Fibroblast of upper back skin (primary cell): ENCODE results near the gene SNX21.
"Not testable (repeated sequence)": the region's sequence is repeated elsewhere in the genome, so short reads cannot be mapped to it uniquely, and the experiment has no call there.

Experiments used
- DNase-seq: peaks from one replicate; pipeline ENCODE4 v3.0.0-alpha.2; 2013

SNX21 gene

DNA sequence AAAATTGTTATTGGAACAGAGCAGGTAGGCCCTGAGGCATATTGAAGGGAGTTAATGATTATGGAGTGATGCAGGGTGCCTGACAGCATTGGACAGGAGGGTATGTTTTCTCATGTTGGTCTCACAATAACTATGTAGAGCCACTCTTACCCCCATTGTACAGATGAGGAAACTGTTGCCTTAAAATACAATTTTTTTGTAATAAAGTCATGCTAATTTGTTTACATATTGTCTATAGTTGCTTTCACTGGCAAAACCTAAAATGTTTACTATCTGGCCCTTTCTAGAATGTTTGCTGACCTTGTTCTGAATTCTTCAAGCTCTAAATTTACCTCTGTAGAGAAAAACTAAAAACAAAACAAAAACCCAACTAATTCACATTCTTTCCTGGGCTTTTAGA is 17.9 kb downstream of the SNX21 start:
- no peak for DNase-seq

DNA sequence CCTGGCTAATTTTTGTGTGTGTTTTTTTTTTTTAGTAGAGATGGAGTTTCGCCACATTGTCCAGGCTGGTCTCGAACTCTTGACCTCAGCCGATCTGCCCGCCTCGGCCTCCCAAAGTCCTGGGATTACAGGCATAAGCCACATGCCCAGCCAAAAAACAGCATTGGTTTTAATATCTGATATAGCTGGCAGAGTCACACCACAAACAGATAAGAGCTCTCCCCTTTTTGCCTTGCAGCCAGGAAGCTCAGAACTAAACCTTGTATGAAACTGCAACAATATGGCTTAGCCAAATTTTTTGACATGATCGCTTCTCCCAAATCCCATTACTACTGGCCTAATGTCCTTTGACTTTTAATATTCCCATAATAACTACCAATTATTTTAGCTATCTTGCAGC is 18.7 kb downstream of the SNX21 start:
- no peak for DNase-seq

DNA sequence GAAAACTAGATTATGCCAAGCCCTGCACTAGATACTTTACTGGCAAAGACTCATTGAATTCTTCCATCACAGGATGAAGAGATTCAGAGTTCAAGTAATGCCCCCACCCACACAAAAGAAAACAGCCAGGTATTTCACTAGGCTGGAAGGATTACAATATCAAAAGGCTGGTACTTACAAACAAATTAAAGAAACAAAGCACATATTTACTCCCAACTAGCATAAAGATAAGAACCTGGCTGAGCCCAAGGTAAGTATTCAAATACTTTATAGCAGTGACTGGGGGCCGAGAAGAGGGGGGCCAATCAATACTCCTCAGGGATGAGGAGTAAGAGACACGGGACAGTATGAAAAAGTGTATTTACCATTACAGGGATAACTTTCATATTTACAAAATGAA is 19.9 kb downstream of the SNX21 start:
- DNase-seq, result no peak

DNA sequence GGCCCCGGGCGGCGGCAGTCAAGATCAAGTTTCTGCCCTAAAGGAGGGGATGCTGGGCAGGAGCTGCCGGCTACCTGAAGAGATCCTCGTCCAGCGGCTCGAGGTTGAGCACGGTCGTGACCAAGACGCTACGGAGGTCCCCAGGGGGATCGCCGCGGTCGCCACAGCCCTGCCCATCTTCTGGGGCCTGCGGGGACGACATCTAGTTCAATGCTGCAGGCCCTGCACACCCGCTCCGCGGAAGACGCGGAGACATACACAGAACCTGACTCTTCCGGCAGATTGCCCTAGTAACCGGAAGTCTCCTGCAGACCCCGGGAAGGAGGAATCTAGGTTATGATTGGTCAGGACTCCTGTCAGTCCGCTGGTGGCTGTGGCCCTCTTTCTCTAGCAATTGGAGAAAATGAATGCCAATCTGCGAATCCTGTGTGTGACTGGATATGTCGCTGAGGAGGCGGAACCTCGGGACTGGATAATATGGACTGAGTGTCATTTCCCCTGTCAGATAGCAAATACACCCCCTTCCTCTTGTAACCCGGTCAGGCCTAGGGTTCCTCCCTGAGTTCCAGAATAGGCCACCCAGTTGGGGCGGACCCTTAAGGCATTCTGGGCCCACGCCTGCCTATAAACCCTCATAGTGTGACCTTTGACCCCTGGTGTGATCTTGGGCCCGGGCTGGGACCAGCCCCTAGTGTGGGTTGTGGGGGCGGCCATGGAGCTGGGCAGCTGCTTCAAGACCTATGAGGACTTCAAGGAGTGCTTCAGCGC is 23.7 kb downstream of the SNX21 start, which contains the start of the genes ACOT8 and ZSWIM3:
TSS of gene ACOT8 (minus strand) at position 279 of the 768 bp plus-strand sequence. CDS start at position 202, 77 bp downstream.
TSS of gene ZSWIM3 (plus strand) at position 501 of the 768 bp plus-strand sequence. CDS start at position 713, 212 bp downstream.
- peak; percentile 100 for DNase-seq

DNA sequence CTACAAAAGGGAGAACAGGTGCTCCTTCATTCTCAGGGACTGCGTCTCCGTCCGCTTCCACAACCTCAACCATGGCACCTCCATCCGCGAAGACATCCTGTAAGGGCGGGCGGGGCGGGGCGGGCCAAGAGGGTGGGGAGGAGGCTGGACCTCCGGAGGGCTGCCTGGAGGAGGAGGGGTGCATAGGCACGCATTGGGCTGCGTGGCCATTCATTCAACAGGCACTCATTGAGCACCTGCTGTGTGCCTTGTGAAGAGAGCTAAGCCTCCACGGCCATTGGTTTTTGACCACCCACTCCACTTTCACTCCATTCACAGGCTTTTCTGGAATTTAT is 24.2 kb downstream of the SNX21 start:
- no peak for DNase-seq

DNA sequence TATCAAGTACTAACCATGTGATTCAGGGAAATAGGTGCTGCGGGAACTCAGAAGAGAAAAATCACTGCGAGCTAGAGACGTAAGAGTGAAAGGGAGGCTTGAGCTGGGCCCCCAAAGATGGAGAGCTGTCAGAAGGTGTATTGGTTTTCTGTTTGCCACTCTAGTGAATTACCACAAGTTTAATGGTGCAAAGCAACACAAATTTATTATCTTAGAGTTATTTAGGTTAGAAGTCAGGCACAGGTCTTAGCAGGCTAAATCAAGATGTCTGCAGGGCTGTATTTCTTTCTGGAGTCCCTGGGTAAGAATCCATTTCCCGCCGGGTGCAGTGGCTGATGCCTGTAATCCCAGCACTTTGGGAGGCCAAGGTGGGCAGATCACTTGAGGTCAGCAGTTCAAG is 26.3 kb downstream of the SNX21 start:
- no peak for DNase-seq

DNA sequence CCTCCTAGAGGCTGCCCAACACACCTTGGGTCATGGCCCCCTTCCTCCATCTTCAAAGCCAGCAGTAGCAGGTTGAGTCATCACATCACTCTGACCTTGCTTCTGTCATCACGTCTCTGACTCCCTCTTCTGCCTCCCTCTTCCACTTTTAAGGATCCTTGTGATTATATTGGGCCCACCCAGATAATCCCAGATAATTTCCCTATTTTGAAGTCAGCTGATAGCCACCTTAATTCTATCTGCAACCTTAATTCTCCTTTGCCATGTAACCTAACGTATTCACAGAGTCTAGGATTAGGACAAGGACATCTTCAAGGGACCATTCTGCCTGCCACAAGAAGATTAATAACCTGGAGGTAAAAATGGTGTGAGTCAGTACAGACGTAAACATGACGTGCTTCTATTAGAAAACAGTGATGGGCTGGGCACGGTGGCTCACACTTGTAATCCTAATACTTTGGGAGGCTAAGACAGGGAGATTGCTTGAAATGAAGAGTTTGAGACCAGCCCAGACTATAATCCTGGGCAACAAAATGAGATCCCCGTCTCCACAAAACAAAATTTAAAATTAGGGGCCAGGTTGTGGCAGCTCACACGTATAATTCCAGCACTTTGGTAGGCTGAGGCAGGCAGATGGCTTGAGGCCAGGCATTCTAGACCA is 27.1 kb downstream of the SNX21 start:
- no peak for DNase-seq

DNA sequence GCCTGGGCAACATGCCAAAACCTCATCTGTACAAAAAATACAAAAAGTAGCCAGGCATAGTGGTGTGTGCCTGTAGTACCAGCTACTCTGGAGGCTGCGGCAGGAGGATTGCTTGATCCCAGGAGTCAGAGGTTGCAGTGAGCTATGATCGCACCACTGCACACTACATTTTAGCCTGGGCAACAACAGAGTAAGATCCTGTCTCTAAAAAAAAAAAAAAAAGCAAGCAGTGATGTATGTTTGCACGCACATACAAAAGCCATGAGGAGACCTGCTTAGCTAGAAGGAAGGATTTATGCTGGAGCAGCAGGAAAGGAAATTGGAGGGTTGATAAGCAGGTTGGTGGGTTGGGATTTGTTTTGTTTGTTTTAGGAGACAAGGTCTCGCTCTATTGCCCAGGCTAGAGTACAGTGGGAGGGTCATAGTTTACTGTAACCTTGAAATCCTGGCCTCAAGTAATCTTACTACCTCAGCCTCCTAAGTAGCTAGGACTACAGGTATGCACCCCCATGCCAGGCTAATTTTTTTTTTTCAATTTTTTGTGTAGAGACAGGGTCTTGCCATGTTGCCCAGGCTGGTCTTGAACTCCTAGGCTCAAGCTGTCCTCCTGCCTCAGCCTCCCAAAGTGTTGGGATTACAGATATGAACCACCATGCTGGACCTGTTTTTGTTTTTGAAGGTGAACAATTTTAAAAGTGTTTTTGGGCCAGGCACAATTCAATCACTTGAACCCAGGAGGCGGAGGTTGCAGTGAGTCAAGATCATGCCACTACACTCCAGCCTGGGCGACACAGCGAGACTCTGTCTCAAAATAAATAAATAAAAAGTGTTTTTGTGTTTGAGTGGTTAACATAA is 27.8 kb downstream of the SNX21 start:
- no peak for DNase-seq

DNA sequence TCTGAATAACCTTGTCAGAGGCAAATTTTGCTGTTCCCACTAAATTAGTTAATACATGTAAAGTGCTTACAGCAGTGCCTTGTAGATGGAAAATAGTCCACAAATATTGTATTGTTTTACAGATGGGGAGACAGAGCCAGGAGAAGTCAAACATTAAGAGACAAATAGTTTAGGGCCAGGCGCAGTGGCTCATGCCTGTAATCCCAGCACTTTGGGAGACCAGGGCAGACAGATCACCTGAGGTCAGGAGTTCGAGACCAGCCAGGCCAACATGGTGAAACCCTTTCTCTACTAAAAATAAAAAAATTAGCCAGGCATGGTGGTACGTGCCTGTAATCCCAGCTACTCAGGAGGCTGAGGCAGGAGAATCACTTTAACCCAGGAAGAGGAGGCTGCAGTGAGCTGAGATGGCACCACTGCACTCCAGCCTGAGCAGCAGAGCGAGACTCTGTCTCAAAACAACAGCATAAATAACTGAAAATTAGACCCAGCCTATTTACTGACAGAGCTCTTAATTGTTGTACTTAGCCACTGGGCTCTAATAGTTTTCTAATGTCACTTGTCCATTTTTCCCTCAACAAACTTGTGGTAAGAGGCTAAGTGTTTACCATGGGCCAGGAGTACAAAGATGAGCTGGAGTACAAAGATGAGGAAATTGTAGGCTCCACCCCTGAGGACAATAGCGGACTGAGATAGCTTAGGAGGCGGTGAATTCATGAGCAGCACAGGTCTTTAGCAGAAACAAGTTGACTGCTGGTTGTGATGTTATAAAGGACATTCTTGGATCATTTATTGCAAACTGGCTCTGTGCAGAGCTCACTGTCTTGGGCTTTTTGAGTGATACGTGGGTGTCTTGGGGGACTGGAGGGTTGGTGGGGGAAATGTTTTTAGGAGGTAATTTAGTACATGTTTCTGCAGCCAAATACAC is 30.2 kb downstream of the SNX21 start:
- no peak for DNase-seq

DNA sequence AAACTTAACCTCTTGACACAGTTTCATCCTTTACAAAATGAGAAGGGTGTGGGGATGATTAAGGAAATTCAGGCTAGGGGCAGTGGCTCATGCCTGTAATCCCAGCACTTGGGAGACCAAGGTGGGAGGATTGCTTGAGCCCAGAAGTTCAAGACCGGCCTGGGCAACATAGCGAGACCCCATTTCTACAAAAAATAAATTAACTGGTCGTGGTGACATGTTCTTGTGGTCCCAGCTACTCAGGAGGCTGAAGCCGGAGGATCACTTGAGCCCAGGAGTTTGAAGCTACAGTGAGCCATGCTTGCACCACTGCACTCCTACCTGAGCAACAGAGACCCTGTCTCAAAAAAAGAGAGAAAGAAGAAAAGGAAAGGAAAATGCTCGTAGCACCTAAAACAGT is 32.9 kb downstream of the SNX21 start:
- DNase-seq, result no peak

DNA sequence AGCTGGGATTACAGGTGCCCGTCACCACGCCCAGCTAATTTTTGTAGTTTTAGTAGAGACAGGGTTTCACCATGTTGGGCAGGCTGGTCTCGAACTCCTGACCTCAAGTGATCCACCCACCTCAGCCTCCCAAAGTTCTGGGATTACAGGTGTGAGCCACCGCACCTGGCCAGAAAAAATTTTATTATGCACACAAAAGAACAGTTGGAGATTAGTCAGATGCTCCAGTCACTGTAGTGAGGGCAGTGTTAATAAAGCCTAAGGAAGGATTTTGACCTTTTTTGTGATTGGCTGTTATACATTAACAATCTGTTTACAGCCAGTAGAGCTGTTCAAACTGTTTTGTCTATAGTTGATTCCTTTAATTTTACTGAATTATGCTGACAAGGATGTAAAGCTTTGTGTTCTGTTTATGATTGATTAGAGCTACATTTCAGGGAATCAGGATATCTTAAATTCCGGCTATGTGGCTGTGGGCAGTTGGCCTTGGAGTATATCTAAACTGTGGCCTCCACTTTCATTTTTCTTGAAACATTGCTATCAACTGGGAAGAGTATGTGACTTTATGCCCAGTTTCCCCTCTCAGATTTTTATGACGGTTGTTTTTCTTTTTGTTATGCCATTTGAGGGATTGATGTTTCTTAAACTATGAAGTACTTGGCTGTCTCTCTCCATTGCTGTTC is 33.7 kb downstream of the SNX21 start:
- DNase-seq, result no peak

DNA sequence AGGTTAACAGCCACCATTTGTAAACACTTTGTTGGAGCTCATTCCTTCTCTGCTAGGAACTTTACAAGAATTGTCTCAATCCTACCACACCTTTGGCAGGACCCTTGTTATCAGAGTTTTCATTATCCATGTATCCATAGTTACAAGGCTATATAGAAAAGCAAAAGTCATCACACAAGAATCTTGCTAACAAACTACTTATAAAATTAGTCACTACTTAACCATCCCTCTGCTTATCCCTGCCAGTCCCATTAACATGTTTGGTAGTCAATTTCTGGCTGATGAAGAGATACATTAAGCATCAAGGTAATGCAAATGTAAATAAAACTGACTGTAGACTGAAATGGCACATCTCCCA is 34.2 kb downstream of the SNX21 start:
- DNase-seq, result peak; percentile 60

DNA sequence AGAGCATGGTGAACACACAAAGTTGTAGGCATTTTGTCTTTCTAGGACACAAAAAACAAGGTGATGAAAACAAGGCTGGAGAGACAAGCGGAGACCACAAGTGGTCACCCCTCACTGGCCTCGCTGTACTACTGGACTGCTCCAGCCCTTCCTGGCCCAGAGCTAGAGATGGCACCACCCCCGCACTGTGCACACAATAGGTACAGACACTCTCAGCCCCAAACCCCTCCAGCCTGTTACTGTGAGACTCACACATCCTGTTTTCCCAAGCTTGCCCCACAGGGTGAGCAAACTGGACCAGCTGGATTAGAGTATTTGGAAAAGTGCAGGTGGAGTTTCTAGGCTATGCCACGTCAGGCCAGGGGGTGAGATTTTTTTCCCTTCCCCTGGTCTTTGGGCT is 39.0 kb downstream of the SNX21 start:
- DNase-seq, result no peak

DNA sequence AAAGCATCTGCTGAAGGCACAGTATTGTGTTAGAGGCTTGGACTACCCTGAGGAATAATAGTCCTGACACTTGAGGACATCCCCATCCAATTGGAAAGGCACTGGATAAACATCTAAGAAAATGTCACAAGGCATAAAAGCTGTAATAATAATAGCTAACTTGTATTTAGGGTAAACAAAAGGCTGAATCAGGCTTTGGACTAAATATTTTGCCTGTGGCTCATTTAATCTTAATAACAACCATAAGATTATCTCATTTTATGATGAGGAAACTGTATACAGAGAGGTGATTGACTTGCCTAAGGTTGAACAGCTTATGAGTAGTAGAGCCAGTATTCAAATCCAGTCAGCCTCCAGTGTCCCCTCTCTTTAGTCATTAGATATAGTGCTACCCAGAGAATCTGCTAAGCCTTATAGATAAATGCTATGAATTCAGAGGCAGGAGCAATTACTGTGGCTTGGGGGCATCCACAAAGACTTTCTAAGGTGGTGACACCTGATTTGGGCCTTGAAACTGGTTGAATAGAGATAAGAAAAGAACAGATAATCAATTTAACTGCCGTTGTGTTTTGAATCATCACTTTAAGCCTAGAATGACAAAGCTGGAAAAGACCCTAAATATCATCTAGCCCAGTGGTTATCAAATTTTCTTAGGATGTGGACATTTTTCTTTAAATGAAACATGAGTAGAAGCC is 40.0 kb downstream of the SNX21 start:
- no peak for DNase-seq

DNA sequence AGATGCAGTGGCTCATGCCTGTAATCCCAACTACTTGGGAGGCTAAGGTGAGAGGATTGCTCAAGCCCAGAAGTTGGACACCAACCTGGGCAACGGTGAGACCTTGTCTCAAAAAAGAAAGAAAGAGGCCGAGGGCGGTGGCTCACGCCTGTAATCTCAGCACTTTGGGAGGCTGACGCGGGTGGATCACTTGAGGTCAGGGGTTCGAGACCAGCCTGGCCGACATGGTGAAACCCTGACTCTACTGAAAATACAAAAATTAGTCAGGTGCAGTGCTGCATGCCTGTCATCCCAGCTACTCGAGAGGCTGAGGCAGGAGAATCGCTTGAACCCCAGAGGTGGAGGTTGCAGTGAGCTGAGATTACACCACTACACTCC is 40.5 kb downstream of the SNX21 start:
- DNase-seq, result not testable (repeated sequence)

DNA sequence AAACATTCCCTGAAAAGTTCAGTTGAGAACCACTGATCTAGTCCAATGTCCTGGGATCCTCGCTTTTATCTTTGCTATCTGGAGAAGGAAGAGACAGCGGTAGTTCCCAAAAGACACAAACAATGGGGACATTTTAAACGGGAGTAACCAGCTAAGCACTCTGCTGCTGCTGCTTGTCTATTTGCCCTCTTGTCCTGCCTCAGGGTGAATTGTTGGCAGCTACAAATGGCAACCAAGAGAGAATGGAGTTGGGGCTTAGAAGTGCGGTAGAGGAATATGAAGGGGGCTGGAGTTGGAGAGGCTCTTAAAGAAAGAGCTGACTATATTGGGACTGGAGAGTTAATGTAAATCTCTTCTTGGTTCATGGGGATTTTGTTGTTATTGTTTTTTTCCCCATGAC is 41.0 kb downstream of the SNX21 start:
- DNase-seq, result no peak

DNA sequence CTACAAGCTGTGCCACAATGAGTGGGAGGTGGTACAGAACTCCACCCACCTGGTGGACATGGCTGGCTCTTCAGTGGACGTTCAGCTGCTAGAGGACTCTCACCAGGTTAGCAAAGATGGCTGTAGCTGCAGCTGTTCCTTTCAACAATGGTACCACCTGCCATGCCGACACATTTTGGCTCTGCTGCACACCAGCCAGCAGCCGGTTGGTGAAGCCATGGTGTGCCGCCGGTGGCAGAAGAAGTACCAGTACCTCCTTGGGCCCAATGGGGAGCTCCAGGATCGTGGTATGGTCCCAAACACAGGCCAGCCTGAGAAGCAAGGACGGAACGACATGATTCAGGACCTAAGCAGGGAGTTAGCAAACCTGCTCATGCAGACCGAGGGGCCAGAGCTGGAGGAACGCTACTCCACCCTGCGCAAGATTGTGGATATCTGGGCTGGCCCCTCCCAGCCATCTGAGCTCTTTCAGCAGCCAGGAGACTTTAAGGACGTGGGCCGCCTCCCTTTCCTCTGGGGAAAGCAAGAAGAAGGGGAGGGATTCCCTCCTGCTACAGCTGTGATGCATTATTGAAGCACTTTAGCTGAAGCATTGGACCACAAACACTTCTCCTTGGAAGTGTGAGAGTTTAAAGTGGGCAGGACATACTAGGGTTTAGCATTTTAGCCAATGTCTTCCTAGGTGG is 44.6 kb downstream of the SNX21 start:
- no peak for DNase-seq

DNA sequence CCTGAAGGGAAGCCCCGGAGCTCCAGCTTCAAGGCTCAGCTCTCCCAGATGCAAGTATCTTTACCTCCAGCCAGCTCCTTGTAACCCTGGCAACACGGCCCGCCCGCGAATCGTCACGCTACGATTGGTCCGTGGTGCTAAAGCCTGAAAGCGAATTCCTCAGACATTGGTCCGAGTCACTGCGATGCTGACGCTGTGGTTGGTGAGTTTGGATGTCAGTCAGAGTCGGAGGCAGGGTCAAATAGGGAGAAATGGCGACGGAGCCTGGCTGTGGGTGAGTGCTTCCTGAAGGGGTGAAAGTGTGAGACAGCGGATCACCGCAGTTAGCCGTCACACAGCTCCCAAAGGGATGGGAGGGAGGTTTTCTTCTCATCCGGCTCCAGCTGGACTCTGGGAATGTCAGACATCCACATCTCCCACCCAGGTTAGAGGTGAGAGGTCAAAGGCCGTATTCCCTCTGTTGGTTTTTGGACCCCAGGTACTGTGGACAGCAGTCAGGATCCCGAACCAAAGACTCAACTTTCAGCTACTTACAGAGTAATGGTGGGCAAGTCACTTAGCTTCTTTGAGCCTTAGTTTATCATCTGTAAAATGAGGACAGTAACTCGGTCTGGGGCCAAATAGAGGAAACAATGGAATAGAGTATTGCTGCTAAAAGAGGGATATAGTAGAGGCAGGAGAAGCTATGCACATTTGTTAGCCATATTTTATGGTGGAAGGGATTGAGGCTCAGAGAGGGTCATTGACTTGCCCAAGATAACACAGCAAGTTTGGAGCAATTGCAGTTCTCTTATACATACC is 47.6 kb downstream of the SNX21 start, which contains the start of gene ZSWIM1:
TSS of gene ZSWIM1 (plus strand) at position 240 of the 801 bp plus-strand sequence. CDS start 1,366 bp downstream, outside the sequence.
- DNase-seq, result peak; percentile 99

DNA sequence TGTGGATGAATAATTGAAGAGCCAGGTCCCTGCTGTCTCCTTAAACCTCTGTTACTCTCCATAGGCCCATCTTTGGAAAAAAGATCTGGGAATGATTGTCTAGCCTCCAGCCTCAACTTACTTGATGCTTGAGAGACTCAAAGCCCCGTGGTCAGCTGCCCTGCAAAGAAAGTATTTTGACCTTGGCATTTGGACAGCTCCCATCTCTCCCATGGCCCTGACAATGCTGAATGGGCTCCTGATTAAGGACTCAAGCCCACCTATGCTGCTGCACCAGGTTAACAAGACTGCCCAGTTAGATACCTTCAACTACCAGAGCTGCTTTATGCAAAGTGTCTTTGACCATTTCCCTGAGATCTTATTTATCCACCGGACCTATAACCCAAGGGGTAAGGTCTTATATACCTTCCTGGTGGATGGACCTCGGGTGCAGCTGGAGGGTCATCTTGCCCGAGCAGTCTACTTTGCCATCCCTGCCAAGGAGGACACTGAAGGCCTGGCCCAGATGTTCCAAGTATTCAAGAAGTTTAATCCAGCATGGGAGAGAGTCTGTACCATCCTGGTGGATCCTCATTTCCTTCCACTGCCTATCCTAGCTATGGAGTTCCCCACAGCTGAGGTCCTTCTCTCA is 49.0 kb downstream of the SNX21 start:
- no peak for DNase-seq
